IMR-90 (cell line): ENCODE measurements around the gene CYP27B1.

ENCODE experiments used
- CTCF ChIP-seq: conservative IDR thresholded peaks from 2 replicates; pipeline ENCODE4 v1.5.1; 2012; ENCODE audit warnings: mild to moderate bottlenecking, low read depth, low read length, improper control_type of control experiment
- FOS ChIP-seq: fragments of 150-350 bp; IDR thresholded peaks from 2 replicates; pipeline ENCODE4 v1.6.1; 2016; ENCODE audit warnings: low read depth, low read length
- MAFK ChIP-seq: IDR thresholded peaks from 2 replicates; pipeline ENCODE4 v1.6.1; 2012; ENCODE audit warnings: low read depth, low read length, improper control_type of control experiment
- MAZ ChIP-seq: IDR thresholded peaks from 2 replicates; pipeline ENCODE4 v1.6.1; 2012; ENCODE audit warnings: low read depth, mild to moderate bottlenecking, low read length, improper control_type of control experiment, moderate library complexity, borderline replicate concordance
- MXI1 ChIP-seq: IDR thresholded peaks from 2 replicates; pipeline ENCODE4 v1.6.1; 2012; ENCODE audit warnings: low read depth, mild to moderate bottlenecking, low read length, moderate library complexity, borderline replicate concordance
- POLR2A ChIP-seq: IDR thresholded peaks from 2 replicates; pipeline ENCODE4 v1.6.1; 2012; ENCODE audit warnings: mild to moderate bottlenecking, low read depth, low read length
- RAD21 ChIP-seq: IDR thresholded peaks from 2 replicates; pipeline ENCODE4 v1.6.1; 2012; ENCODE audit warnings: low read length, improper control_type of control experiment
- RCOR1 ChIP-seq: IDR thresholded peaks from 2 replicates; pipeline ENCODE4 v1.6.1; 2012; ENCODE audit warnings: mild to moderate bottlenecking, low read length, improper control_type of control experiment; ENCODE audit not compliant: insufficient replicate concordance
- SMC3 ChIP-seq: fragments of 150-350 bp; IDR thresholded peaks from 2 replicates; pipeline ENCODE4 v1.6.1; 2016; ENCODE audit warnings: low read depth, mild to moderate bottlenecking, antibody characterized with exemption, low read length, moderate library complexity

GRCh38 chr12:57810450-57810849, 43.6 kb upstream of the CYP27B1 start:
- TF ChIP-seq CTCF (no peak), SMC3 (no peak), MAFK (no peak), MXI1 (no peak), FOS (no peak), RCOR1 (no peak), MAZ (no peak), POLR2A (no peak), RAD21 (no peak)
